ENCODE results near the gene TBC1D5.
"Not testable (repeated sequence)": the region's sequence is repeated elsewhere in the genome, so short reads cannot be mapped to it uniquely, and the experiment has no call there.

Gene TBC1D5

DNA sequence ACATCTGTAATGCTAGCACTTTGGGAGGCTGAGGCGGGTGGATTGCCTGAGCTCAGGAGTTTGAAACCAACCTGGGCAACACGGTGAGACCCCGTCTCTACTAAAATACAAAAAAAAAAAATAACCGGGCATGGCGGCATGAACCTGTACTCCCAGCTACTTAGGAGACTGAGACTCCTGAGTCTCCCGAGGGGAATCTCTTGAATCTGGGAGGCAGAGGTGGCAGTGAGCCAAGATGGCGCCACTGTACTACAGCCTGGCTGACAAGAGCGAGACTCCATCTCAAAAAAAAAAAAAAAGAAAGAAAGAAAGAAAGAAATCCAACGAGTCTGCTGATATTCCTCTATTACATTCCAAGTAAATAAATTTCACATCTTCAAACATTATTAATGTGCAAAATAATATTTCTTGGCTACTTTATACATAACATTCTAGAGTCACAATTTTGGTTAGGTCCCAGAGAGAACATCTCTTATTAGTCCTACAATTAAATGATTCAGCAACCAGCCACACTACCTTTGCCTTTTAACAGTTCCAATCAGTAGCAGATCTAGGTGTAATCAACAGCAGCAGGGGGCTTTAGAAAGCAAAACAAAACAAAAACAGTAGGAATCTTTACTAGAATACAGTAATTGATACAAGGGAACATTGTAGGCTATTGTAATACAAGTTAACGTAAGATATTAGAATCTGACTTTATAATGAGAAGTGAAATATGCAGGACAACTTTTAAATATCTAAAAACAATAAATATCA lies 195.8 kb downstream of the TBC1D5 start:
- DNase-seq (ENCODE audit: low read depth in 3 of 3), result no peak

DNA sequence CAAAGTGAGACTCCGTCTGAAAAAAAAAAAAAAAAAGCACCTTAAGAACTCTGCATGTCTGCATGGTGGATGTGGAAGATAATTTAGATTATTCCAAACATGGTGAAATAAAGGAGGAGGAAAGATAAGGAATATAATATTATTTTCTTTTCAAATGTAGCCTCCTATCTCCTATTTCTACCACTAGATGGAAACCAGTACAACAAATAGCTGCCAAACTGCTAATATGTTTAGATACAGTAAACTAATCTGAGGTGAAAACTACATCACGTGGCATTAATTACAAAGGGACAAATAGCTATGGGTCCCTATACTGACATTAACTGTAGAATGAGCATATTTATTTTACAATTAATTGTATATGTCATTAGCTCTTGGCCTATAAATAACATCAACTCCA lies 197.8 kb downstream of the TBC1D5 start:
- DNase-seq (ENCODE audit: low read depth in 3 of 3), result no peak

DNA sequence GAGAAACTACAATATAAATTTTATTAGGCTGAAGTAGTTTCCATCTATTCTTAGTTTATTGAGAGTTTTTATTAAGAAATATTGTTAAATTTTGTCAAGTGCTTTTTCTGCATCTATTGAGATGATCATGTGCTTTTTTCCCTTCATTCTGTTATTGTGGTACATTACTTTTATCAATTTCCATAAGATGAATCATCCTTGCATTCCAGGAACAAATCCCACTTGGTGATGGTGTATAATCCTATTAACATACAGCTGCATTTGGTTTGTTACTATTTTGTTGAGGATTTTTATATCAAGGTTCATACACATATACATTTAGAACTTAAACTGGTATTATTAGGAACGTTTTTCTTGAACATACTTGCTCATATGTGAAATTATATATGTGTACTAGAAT lies 199.8 kb downstream of the TBC1D5 start:
- no peak for DNase-seq (ENCODE audit: low read depth in 3 of 3)

DNA sequence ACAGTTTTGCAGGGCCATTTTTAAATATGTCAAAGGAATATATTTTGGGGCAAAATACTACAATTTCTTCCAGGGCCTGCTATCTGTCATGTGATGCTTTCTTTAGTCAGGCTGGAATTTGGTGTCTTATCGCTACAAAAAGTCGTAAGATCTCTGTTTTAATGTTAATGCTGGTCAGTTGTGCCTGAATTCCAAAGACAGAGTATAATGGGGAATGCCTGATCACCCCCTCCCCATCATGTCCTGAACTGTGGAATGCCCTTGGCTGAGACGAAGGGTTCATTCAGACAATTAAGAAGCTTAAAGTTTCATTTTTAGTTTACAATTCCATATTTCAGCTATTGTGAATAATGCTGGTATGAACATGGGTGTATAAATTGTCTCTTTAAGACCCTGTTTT lies 203.0 kb downstream of the TBC1D5 start:
- no peak for DNase-seq (ENCODE audit: low read depth in 3 of 3)

DNA sequence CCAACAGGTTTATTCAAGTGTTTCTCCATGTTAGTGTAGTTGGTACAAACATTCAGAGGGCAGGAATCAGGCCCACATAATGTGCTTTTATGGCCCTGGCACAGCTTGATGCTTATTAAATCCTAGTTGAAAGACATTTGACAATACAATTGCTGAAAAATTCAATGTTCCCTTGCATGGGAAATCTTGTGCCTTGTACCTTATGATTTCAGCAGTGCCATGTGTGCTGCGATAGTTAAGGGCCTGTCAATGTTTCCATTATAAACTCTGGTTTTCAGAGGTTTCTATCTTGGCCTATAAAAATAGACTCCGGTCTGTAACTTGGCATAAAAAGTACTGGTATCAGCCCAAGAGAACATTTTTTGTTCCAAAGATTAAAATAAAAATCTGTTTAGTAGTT lies 207.2 kb downstream of the TBC1D5 start:
- DNase-seq (ENCODE audit: low read depth in 3 of 3), result no peak

DNA sequence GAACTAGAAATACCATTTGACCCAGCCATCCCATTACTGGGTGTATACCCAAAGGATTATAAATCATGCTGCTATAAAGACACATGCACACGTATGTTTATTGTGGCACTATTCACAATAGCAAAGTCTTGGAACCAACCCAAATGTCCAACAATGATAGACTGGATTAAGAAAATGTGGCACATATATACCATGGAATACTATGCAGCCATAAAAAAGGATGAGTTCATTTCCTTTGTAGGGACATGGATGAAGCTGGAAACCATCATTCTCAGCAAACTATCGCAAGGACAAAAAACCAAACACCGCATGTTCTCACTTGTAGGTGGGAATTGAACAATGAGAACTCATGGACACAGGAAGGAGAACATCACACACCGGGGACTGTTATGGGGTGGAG lies 210.0 kb downstream of the TBC1D5 start:
- DNase-seq (ENCODE audit: low read depth in 3 of 3), result not testable (repeated sequence)

DNA sequence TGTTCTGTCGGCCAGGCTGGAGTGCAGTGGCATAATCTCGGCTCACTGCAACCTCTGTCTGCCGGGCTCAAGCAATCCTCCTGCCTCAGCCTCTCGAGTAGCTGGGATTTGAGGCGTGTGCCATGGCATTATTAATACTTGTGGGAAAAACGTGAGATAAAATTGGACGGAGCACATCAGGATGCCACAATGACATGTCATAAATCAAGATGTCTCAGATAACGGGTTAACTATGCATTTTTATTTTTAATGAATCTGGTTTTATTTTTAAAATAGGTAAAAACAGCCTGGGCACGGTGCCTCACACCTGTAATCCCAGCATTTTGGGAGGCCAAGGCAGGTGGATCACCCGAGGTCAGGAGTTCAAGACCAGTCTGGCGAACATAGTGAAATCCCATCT lies 212.8 kb downstream of the TBC1D5 start:
- DNase-seq (ENCODE audit: low read depth in 3 of 3), result no peak

DNA sequence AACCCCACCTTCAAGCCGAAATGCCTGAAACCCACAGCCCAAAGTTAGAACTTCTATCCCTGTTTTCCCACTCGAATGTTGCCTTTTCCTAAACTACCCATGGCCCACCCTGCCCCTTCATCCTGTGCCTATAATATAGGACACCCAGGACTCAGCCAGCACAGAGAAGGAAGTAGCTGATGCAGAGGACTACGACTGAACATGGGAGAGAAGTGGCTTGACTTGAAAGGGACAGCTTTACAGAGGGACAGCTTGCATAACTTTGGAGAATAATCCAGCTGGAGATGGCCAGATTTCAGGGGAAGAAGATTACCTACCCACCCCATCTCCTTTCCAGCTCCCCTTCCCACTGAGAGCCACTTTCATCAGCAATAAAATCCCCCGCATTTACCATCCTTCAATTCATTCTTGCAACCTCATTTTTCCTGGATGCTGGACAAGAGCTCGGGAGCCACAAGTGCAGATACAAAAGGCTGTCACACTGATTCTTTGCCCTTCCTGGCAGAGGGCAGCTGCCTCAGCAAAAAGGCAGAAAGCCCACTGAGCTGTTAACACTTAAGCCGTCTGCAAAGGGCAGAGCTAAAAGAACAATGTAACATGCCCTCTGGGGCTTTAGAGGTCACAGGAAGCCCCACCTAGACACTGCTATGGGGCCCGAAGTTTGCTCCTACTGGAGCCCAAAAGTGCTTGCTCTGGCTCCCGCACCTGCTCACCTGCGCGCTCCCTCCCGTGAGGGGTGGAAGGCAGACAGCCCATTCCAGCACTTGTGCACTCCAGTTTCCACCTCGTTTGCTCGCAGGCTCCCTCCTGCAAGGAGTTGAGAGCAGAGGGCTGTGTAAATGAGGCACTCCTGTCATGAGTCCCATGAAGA lies 224.0 kb downstream of the TBC1D5 start:
- DNase-seq (ENCODE audit: low read depth in 3 of 3), result no peak

DNA sequence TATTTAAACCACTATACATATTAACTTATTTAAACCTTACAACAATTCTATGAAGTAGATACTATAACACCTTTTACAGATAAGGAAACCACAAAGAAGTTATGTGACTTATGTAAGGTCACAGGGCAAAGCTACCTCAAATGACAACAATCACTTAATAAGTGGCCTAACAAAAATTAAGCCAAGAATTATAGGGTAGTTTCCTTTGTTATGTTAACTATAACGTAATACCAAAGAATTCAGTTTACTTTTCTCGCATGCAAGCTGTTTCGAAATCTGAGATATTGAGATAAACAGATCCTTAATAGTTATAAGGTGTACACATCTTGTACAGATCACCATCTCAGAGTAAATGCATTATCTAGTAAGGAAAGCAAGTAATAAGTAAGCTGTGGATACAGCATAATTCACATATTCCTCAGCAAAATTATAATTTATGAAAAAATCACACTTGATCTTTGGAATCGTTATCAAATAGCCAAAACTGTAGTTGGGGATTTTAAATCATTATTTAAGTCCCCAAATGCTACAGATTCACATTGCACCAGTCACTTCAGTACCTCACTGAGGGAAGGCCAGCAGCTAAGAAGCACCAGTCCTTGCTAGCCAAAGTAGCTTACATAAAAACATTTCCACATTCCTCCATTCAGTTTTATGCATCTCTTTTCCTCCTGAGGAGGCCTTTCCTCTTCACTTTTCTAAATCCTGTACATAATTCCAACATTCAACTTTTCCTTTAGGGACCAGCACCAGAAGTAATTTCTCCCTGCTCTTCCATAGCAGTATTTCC lies 226.8 kb downstream of the TBC1D5 start:
- no peak for DNase-seq (ENCODE audit: low read depth in 3 of 3)

DNA sequence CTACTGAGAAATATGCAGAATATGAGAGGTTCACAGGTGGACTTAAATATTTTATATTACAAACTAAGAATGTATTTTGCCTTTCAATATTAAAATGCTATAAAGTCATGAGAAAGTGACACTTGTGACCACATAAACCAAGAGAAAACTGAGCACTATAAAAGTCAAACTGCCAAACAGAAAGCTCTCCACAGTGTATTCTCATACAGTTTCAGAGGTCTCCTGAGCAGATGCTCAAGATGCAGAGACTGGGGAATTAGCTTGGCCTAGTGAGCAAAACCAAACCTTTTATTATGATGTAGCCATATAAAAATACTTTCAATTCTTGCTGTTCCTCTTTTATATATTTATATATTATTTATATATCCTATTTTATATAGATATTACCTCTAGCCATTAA lies 227.8 kb downstream of the TBC1D5 start:
- no peak for DNase-seq (ENCODE audit: low read depth in 3 of 3)

DNA sequence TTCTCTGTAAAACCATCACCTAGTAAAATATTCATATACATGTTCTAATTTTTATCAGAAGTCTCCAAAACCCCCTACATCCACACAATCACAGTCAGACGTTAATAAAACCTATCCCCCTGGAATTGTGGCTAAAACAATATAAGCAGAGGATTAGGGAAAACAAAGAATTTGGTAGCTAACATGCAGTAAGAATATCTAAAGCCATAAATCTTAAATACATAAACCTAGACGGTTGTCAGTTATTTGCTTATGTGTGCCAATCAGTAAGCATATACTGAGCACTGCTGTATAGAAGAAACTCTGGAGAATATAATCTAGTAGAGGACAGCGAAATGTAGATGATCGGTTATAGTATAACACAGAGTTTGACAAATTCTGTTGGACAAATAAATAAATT lies 232.2 kb downstream of the TBC1D5 start:
- DNase-seq (ENCODE audit: low read depth in 3 of 3), result no peak

DNA sequence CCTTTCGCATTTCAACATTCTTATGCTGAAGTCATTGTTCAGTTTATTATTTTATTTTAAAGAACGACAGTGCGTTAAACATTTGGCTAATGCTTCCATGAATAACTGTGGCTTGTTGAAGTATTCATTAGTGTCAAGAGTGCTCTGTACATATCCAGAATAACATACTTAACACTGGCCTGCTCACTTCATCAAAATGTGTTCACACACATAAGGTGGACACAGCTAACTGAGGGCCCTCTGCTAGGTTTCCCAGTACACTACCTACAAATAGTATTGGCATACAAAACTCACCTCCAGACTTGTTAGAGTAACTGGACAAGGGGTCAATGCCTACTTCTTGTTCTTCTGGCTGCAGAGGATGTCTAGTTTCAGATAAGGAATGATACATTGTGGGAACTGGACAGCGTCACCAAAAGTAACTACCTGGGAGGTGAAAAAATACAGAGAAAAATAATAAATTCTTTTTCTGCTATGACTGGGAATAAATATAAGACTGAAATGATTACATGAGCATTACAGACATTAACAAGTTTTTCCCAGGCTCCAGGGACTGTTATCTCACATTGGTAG lies 234.2 kb downstream of the TBC1D5 start:
- no peak for DNase-seq (ENCODE audit: low read depth in 3 of 3)

DNA sequence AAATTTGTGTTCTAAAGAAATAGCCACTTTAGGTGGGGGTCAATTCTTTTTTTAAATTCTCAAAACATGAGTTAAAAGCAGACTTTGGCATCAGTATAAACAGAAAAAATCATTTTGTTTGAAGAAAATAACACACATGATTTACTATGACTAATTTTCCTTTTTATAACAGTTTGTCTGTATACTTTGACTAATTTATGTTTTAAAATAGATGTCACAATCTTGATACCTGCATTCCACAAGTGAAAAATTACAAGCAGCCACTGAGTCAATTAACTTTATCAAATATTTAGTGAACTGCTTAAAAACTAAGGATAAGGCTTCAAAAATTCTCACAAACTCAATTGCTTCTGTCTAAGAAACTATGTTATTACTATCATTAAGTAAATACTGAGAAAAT lies 235.0 kb downstream of the TBC1D5 start:
- DNase-seq (ENCODE audit: low read depth in 3 of 3), result no peak

DNA sequence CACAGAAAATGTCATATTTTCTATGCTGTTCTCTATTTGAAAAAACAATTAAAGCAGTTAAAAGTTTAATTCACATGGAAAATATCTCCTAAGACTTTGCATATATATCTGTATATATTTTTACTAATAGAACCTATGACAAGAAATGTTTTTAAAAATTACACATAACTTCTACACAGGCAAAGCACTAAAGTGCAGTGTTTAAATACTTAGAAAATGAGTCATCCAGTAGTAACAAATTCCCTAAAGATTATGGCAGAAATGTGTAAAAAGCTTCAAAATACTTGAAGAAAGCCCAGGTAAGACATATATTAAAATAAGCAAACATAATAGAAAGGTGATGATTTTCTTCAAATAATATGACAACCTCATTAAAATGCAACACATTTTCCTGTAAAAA lies 236.6 kb downstream of the TBC1D5 start:
- no peak for DNase-seq (ENCODE audit: low read depth in 3 of 3)

DNA sequence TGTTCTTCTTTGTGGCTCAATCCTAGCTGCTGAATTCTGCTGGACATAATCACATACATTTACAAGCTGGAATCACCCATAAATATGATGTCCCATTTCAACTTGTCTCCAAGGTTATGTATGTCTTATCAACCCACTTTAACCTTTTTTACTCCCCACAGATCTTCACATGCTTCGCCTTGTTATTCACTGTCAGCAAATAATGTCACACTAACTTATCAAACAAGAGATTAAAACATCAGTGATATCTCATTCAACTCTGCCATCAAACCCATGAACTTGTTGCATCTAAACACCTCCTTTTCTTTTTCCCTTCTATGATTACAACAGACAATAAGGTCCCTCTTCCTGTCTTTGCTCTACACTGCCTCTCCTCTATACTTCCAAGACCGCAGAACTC lies 240.7 kb downstream of the TBC1D5 start:
- DNase-seq (ENCODE audit: low read depth in 3 of 3), result no peak

DNA sequence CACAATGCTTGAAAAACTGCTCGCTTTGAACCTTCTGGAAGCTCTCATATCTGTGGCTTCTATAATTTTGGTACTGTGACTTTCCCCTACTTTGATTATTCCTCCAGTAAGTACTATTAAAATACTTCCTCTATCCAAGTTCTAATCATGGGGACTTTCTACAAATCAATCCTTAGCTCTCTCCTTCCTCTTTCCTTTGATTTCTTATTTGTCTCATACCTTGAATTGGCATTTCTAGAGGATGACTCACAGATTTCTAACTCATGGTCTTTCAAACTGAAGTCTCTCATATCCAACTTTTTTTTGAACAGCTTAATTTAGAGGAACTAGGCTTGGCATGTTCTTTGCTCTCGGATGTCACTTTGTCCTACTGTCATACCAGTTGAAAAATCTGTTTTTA lies 241.8 kb downstream of the TBC1D5 start:
- no peak for DNase-seq (ENCODE audit: low read depth in 3 of 3)

DNA sequence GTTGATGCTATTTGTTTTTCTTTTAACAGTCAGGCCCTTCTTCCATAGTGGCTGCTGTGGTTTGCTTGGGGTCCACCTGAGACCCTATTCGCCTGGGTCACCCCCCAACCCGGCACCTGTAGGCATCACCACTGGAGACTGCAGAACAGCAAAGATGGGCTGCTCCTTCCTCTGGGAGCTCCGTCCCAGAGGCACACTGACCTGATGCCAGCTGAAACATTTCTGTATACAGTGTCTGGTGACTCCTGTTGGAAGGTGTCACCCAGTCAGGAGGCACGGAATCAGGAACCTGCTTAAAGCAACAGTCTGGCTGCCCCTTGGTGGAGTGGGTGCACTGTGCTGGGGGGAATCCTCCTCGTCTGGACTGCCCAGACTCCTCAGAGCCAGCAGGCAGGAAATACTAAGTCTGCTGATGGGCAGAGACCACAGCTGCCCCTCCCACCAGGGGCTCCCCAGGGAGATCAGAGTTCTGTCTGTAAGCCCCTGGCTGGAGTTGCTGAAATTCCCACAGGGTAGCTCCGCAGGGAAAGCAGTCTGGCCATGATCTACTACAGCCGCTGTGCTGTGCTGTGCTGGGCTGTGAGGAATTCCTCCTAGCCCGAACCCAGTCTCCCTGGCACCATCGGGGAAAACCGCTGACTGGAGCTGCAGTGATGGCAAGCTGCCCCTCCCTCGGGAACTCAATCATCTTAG lies 248.2 kb downstream of the TBC1D5 start:
- no peak for DNase-seq (ENCODE audit: low read depth in 3 of 3)

DNA sequence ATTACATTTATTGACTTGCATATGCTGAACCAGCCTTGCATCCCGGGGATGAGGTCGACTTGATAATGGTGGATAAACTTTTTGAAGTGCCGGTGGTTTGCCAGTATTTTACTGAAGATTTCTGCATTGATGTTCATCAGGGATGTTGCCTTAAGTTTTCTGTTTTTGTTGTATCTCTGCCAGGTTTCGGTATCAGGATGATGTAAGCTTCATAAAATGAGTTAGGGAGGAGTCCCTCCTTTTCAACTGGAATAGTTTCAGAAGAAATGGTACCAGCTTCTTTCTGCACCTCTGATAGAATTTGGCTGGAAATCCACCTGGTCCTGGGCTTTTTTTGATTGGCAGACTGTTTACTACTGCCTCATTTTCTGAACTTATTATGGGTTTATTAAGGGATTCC lies 250.8 kb downstream of the TBC1D5 start:
- no peak for DNase-seq (ENCODE audit: low read depth in 3 of 3)

DNA sequence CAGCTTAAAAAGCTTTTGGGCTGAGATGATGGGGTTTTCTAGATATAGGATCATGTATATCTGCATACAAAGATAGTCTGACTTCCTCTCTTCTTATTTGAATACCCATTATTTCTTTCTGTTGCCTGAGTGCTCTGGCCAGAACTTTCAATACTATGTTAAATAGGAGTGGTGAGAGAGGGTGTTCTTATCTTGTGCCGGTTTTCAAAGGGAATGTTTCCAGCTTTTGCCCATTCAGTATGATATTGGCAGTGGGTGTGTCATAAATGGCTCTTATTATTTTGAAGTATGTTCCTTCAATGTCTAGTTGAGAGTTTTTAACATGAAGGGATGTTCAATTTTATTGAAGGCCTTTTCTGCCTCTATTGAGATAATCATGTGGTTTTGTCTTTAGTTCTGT lies 251.2 kb downstream of the TBC1D5 start:
- not testable (repeated sequence) for DNase-seq (ENCODE audit: low read depth in 3 of 3)

DNA sequence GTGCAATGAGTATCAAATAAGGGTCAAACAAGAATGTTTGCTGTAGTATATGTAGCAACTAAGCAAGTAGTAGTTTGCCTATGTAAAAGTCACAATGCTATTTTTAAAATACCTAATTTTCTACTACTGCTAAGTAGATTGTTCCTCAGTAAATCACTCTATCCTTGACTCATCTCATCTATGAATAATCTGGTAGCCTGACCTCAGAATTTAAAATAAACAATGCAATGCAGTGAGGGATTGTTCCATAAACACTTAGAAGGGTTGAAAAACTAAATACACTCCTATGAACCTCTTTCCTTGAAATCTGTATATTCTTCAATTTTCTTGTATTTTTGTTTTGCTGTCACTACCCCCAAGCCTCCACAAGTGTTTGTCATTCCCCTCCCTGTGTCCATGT lies 253.3 kb downstream of the TBC1D5 start:
- no peak for DNase-seq (ENCODE audit: low read depth in 3 of 3)

DNA sequence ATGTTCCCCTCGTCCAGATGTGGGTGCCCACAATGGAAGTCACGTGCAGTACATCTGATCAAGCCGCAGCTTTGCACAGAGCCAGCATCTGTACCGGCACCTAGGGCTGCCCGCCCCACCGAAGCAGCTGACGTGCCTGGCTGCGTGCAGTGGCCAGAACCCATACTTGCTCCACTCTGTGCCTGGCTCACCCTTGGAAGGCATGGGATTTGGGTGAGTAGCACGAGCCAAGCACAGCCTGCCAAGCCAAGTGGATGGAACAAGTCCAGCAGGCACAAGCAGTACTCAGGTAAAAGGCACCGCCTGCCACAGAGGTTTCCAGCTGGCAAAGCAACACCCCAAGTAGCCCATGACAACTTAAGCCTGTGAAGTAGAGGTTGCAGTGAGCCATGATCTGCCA lies 261.3 kb downstream of the TBC1D5 start:
- no peak for DNase-seq (ENCODE audit: low read depth in 3 of 3)

Data from stimulated activated CD4-positive, alpha-beta T cell treated with anti-CD3 and anti-CD28 coated beads, TNF-alpha, amount 100 ng/mL, for 4 hours (primary cell).